ENCODE measurements around the gene LAMP1. TPM values are rescaled to one million over a fixed set of nuclear protein-coding genes. Genes with fewer than 3 reads are reported as not detected.

LAMP1 gene
- total and polyA plus RNA-seq, 2 of the 4 experiments (the other 2 are of a cell fraction), result 60.6 to 229 TPM

DNA sequence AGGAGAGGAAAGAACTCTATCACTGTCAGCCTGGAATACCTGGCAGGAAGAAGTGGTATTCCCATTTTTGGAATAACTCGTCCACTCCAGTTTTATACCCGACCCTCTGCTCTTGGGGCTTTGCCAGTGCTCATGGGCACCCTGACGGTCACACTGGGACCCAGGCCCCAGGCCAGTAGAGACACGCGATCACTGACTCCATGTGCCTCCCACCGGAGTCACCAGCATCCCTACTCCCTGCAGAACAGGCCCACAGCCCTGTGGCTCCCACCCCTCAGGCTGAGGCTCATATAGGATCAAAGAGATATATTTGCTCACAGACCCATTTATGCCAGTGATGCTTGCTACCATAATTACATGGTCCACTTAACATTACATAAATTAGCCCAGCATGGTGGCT, 63.4 kb downstream of the LAMP1 start:
- no peak for ATAC-seq (ENCODE audit: low read depth)
- H3K27ac ChIP-seq (ENCODE audit: insufficient read depth, low read length), result no peak overlapping the region
- dilution Hi-C loops (cut with HindIII; ENCODE audit: low sequenced_read_pairs, unreplicated experiment) (no loop called here), intact Hi-C loops (cut with micrococcal nuclease) (no loop called here), in situ Hi-C loops (cut with MboI; ENCODE audit: low sequenced_read_pairs) (no loop called here)
- H2AK9ac ChIP-seq (replicated peaks; ENCODE audit: low read depth, low read length, poor library complexity), result no peak overlapping the region
- no peak overlapping the region for H3K18ac ChIP-seq (ENCODE audit: low read depth, low read length)
- H4K20me1 ChIP-seq (ENCODE audit: insufficient read depth, low read length), result no peaks in the 10 kb centered on the region
- no peaks in the 10 kb centered on the region for H3K9me3 ChIP-seq (ENCODE audit: control insufficient read depth, insufficient read depth, low read length)
- H4K5ac ChIP-seq (ENCODE audit: low read depth, low read length), result no peak overlapping the region
- H3K4me2 ChIP-seq (ENCODE audit: low read depth, low read length), result no peak overlapping the region
- H2AK5ac ChIP-seq (ENCODE audit: low read depth, low read length), result no peak overlapping the region
- no peak overlapping the region for H4K91ac ChIP-seq (ENCODE audit: insufficient read depth, low read depth, low read length)
- no peak overlapping the region for H2BK20ac ChIP-seq (ENCODE audit: low read depth, low read length)
- H3K4me1 ChIP-seq (ENCODE audit: control insufficient read depth, insufficient read depth, low read length), result no peaks in the 10 kb centered on the region; the same call in 1 of the 2 replicates
- no peaks in the 10 kb centered on the region for H3K9me1 ChIP-seq (ENCODE audit: insufficient read depth, low read length)
- H3K14ac ChIP-seq (replicated peaks; ENCODE audit: low read depth, low read length), result no peak overlapping the region
- no peak overlapping the region for H3K4ac ChIP-seq (ENCODE audit: low read depth, low read length)
- H3K9ac ChIP-seq (ENCODE audit: low read depth, low read length), result no peak overlapping the region
- no peak overlapping the region for H3K4me3 ChIP-seq (ENCODE audit: insufficient read depth, low read depth, low read length)
- no peak for DNase-seq
- no peak overlapping the region for H2BK15ac ChIP-seq (ENCODE audit: low read depth, low read length)
- ChIA-PET POLR2A (ENCODE audit: unreplicated experiment) (no interaction called here), CTCF (no interaction called here)
- H3K27me3 ChIP-seq (ENCODE audit: control insufficient read depth, insufficient read depth, low read length), result peaks cover 30% of the 10 kb centered on the region
- no peak overlapping the region for H4K8ac ChIP-seq (ENCODE audit: low read depth in 2 of 2, low read length in 2 of 2)
- no peak overlapping the region for H2BK5ac ChIP-seq (ENCODE audit: low read depth, low read length, poor library complexity, severe bottlenecking)
- H3K36me3 ChIP-seq (ENCODE audit: control insufficient read depth, insufficient read depth, low read length), result no peaks in the 10 kb centered on the region
- TF ChIP-seq, protein P1, sequence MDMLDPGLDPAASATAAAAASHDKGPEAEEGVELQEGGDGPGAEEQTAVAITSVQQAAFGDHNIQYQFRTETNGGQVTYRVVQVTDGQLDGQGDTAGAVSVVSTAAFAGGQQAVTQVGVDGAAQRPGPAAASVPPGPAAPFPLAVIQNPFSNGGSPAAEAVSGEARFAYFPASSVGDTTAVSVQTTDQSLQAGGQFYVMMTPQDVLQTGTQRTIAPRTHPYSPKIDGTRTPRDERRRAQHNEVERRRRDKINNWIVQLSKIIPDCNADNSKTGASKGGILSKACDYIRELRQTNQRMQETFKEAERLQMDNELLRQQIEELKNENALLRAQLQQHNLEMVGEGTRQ (IDR thresholded peaks at IDR 0.05; ENCODE audit: low read depth, low read length), result no peak
- TF ChIP-seq SMC3 (IDR thresholded peaks at IDR 0.05; ENCODE audit: low read depth, low read length) (no peak), RCOR1 (IDR thresholded peaks at IDR 0.05; ENCODE audit: insufficient replicate concordance, low read length) (no peak), CEBPB (IDR thresholded peaks at IDR 0.05; ENCODE audit: low read depth, low read length) (no peak), RAD21 (IDR thresholded peaks at IDR 0.05; ENCODE audit: low read length) (no peak), MAFK (IDR thresholded peaks at IDR 0.05; ENCODE audit: low read depth, low read length) (no peak), CHD1 (IDR thresholded peaks at IDR 0.05; ENCODE audit: low read depth, low read length) (no peak), MAZ (IDR thresholded peaks at IDR 0.05; ENCODE audit: borderline replicate concordance, low read depth, low read length) (no peak)
- no peak overlapping the region for H2AFZ ChIP-seq (replicated peaks; ENCODE audit: low read length, poor library complexity)
- BruUV-seq (replicated peaks), result no TSS peak
- no peak overlapping the region for H3K56ac ChIP-seq (ENCODE audit: extremely low read depth, insufficient read depth, low read length)
- no peak overlapping the region for H2BK120ac ChIP-seq (ENCODE audit: low read depth, low read length)
- no peak overlapping the region for H3K23ac ChIP-seq (ENCODE audit: low read depth, low read length)
- WGBS, 2 experiments (ENCODE audit: extremely low coverage in 2 of 2, insufficient read length in 1 of 2), result 100% methylated on average over 4 of the region's 6 CpGs; no CpG with 5 or more reads in 1 of the 2 experiments
- H3K79me1 ChIP-seq (ENCODE audit: low read depth in 1 of 2, low read length in 2 of 2), result no peaks in the 10 kb centered on the region
